OCI-M2 (cell line): ENCODE measurements around the gene MCM9.

Experiments
- DNase-seq: peaks from one replicate; lab custom pipeline; 2025; ENCODE audit not compliant: unreplicated experiment; lab: John Stamatoyannopoulos, UW

MCM9 gene

GRCh38 chr6:118934461-118935330, at the start of gene MCM9:
MCM9 (minus strand) TSS chr6:118935159; CDS start chr6:118931723, 3,436 bp downstream.
- DNase-seq = peak; percentile 80

GRCh38 chr6:118984342-118984741, 49.4 kb upstream of the MCM9 start:
- DNase-seq = no peak

GRCh38 chr6:118982575-118982911, 47.6 kb upstream of the MCM9 start:
- DNase-seq = no peak

GRCh38 chr6:118981884-118982574, 47.1 kb upstream of the MCM9 start:
- DNase-seq = no peak

GRCh38 chr6:118980063-118980462, 45.1 kb upstream of the MCM9 start:
- DNase-seq = no peak

- DNase-seq = no peak
These were observed 39.8 kb upstream of the MCM9 start for GRCh38 chr6:118974790-118975189.

GRCh38 chr6:118971682-118972081, 36.7 kb upstream of the MCM9 start:
- no peak for DNase-seq

- no peak for DNase-seq
These were observed 35.9 kb upstream of the MCM9 start for GRCh38 chr6:118970866-118971265.

GRCh38 chr6:118968416-118968815, 33.5 kb upstream of the MCM9 start:
- DNase-seq = no peak

- DNase-seq = no peak
These were observed 32.3 kb upstream of the MCM9 start for GRCh38 chr6:118967239-118967638.

GRCh38 chr6:118965843-118966370, 30.9 kb upstream of the MCM9 start:
- DNase-seq = no peak

- no peak for DNase-seq
These were observed 30.4 kb upstream of the MCM9 start for GRCh38 chr6:118965371-118965770.

GRCh38 chr6:118963003-118963402, 28.0 kb upstream of the MCM9 start:
- no peak for DNase-seq

GRCh38 chr6:118959903-118960302, 24.9 kb upstream of the MCM9 start:
- DNase-seq = no peak

GRCh38 chr6:118953391-118953790, 18.4 kb upstream of the MCM9 start:
- DNase-seq = no peak

- DNase-seq = no peak
These were observed 17.7 kb upstream of the MCM9 start for GRCh38 chr6:118952683-118953082.

- DNase-seq = no peak
These were observed 10.3 kb upstream of the MCM9 start for GRCh38 chr6:118945217-118945616.

- DNase-seq = no peak
These were observed 5.8 kb upstream of the MCM9 start for GRCh38 chr6:118940770-118941169.

- DNase-seq = no peak
These were observed 4.7 kb upstream of the MCM9 start for GRCh38 chr6:118939683-118940082.

GRCh38 chr6:118935978-118936703, 1.2 kb upstream of the MCM9 start:
- no peak for DNase-seq

- DNase-seq = no peak
These were observed 341 bp upstream of the MCM9 start for GRCh38 chr6:118935331-118935668.
